Measurements from ENCODE around the gene PTPRE. TPM values are rescaled to one million over a fixed set of nuclear protein-coding genes. Genes with fewer than 3 reads are reported as not detected.

Gene PTPRE
- polyA plus RNA-seq, 1 donor from 2014 or later: 4.1 TPM

GRCh38 chr10:128098631-128099030, 191.7 kb downstream of the PTPRE start:
- Histone ChIP-seq H3K27me3 (ENCODE audit: insufficient read depth, low read depth, low read length) (no peaks in the 10 kb centered on the region), H3K27ac (ENCODE audit: low read length) (no peak overlapping the region), H3F3A (ENCODE audit: insufficient read depth, low read length, poor library complexity, severe bottlenecking) (no peaks in the 10 kb centered on the region), H2AFZ (ENCODE audit: low read depth, low read length) (no peak overlapping the region), H3K9me3 (ENCODE audit: low read length) (no peaks in the 10 kb centered on the region), H3K4me2 (ENCODE audit: low read length) (no peak overlapping the region), H3K4me3 (ENCODE audit: low read length) (no peak overlapping the region), H4K20me1 (ENCODE audit: insufficient read depth) (no peaks in the 10 kb centered on the region), H3K9ac (ENCODE audit: low read length) (no peak overlapping the region), H3K36me3 (ENCODE audit: insufficient read depth, low read length) (no peaks in the 10 kb centered on the region), H3K9me2 (ENCODE audit: insufficient read depth, low read length) (no peaks in the 10 kb centered on the region), H3K79me2 (replicated peaks; ENCODE audit: insufficient read depth, low read length) (no peaks in the 10 kb centered on the region)
- no peak for TF ChIP-seq SMC3 (conservative IDR thresholded peaks at IDR 0.05; ENCODE audit: poor library complexity)
- TF ChIP-seq, protein P1, sequence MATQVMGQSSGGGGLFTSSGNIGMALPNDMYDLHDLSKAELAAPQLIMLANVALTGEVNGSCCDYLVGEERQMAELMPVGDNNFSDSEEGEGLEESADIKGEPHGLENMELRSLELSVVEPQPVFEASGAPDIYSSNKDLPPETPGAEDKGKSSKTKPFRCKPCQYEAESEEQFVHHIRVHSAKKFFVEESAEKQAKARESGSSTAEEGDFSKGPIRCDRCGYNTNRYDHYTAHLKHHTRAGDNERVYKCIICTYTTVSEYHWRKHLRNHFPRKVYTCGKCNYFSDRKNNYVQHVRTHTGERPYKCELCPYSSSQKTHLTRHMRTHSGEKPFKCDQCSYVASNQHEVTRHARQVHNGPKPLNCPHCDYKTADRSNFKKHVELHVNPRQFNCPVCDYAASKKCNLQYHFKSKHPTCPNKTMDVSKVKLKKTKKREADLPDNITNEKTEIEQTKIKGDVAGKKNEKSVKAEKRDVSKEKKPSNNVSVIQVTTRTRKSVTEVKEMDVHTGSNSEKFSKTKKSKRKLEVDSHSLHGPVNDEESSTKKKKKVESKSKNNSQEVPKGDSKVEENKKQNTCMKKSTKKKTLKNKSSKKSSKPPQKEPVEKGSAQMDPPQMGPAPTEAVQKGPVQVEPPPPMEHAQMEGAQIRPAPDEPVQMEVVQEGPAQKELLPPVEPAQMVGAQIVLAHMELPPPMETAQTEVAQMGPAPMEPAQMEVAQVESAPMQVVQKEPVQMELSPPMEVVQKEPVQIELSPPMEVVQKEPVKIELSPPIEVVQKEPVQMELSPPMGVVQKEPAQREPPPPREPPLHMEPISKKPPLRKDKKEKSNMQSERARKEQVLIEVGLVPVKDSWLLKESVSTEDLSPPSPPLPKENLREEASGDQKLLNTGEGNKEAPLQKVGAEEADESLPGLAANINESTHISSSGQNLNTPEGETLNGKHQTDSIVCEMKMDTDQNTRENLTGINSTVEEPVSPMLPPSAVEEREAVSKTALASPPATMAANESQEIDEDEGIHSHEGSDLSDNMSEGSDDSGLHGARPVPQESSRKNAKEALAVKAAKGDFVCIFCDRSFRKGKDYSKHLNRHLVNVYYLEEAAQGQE (IDR thresholded peaks at IDR 0.05; ENCODE audit: borderline replicate concordance): no peak
- no peak for TF ChIP-seq POLR2AphosphoS5 (IDR thresholded peaks at IDR 0.05)
- no peak for TF ChIP-seq RAD21 (conservative IDR thresholded peaks at IDR 0.05)
- TF ChIP-seq TAF1 (IDR thresholded peaks at IDR 0.05; ENCODE audit: low read depth): no peak
- no peak for TF ChIP-seq EZH2 (IDR thresholded peaks at IDR 0.05; ENCODE audit: borderline replicate concordance, insufficient read depth, low read length, poor library complexity, severe bottlenecking)
- TF ChIP-seq, protein P2, sequence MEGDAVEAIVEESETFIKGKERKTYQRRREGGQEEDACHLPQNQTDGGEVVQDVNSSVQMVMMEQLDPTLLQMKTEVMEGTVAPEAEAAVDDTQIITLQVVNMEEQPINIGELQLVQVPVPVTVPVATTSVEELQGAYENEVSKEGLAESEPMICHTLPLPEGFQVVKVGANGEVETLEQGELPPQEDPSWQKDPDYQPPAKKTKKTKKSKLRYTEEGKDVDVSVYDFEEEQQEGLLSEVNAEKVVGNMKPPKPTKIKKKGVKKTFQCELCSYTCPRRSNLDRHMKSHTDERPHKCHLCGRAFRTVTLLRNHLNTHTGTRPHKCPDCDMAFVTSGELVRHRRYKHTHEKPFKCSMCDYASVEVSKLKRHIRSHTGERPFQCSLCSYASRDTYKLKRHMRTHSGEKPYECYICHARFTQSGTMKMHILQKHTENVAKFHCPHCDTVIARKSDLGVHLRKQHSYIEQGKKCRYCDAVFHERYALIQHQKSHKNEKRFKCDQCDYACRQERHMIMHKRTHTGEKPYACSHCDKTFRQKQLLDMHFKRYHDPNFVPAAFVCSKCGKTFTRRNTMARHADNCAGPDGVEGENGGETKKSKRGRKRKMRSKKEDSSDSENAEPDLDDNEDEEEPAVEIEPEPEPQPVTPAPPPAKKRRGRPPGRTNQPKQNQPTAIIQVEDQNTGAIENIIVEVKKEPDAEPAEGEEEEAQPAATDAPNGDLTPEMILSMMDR (IDR thresholded peaks at IDR 0.05; ENCODE audit: poor library complexity, severe bottlenecking): no peak
- no peak for TF ChIP-seq EP300 (conservative IDR thresholded peaks at IDR 0.05; ENCODE audit: poor library complexity, severe bottlenecking)
- TF ChIP-seq MXI1 (conservative IDR thresholded peaks at IDR 0.05; ENCODE audit: poor library complexity, severe bottlenecking): no peak

DNA sequence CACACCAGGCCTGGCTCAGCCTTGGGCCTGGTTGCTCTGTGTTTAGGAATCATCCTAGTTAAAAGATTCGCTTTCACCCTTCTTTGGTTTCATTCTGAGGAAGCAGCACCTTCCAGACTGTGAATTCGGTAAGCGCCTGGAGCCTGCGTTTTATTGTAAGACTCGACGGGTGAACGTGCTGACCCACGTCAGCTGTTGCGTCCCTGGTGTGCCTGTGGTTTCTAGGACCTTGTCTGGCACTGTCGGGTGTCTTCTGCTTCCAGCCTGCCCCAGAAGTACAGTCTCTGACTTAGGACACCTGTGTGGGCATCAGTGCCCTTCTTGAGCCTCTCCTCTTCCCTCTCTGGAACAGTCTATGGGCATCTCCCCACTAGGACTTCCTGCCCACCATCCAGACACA, 193.0 kb downstream of the PTPRE start:
- H4K20me1 ChIP-seq (ENCODE audit: insufficient read depth): no peaks in the 10 kb centered on the region
- H2AFZ ChIP-seq (ENCODE audit: low read depth, low read length): no peak overlapping the region
- no peaks in the 10 kb centered on the region for H3K9me2 ChIP-seq (ENCODE audit: insufficient read depth, low read length)
- H3K9me3 ChIP-seq (ENCODE audit: low read length): no peaks in the 10 kb centered on the region
- H3K79me2 ChIP-seq (replicated peaks; ENCODE audit: insufficient read depth, low read length): no peaks in the 10 kb centered on the region
- no peaks in the 10 kb centered on the region for H3K27me3 ChIP-seq (ENCODE audit: insufficient read depth, low read depth, low read length)
- H3K36me3 ChIP-seq (ENCODE audit: insufficient read depth, low read length): no peaks in the 10 kb centered on the region
- H3K4me3 ChIP-seq (ENCODE audit: low read length): no peak overlapping the region
- H3F3A ChIP-seq (ENCODE audit: insufficient read depth, low read length, poor library complexity, severe bottlenecking): no peaks in the 10 kb centered on the region
- H3K27ac ChIP-seq (ENCODE audit: low read length): no peak overlapping the region
- no peak overlapping the region for H3K4me2 ChIP-seq (ENCODE audit: low read length)
- H3K9ac ChIP-seq (ENCODE audit: low read length): no peak overlapping the region
- TF ChIP-seq, protein P2 (IDR thresholded peaks at IDR 0.05; ENCODE audit: poor library complexity, severe bottlenecking): no peak
- TF ChIP-seq, protein P1 (IDR thresholded peaks at IDR 0.05; ENCODE audit: borderline replicate concordance): no peak
- TF ChIP-seq POLR2AphosphoS5 (IDR thresholded peaks at IDR 0.05) (no peak), MXI1 (conservative IDR thresholded peaks at IDR 0.05; ENCODE audit: poor library complexity, severe bottlenecking) (no peak), RAD21 (conservative IDR thresholded peaks at IDR 0.05) (no peak), TAF1 (IDR thresholded peaks at IDR 0.05; ENCODE audit: low read depth) (no peak), EP300 (conservative IDR thresholded peaks at IDR 0.05; ENCODE audit: poor library complexity, severe bottlenecking) (no peak), EZH2 (IDR thresholded peaks at IDR 0.05; ENCODE audit: borderline replicate concordance, insufficient read depth, low read length, poor library complexity, severe bottlenecking) (no peak), SMC3 (conservative IDR thresholded peaks at IDR 0.05; ENCODE audit: poor library complexity) (no peak)

All from neural cell (in vitro differentiated cells).